Measurements from ENCODE around the gene ARHGAP18.

GRCh38 chr6:129686941-129687627, 22.9 kb downstream of the ARHGAP18 start:
- TF ChIP-seq CTCF (IDR thresholded peaks at IDR 0.05) (no peak), POLR2A (IDR thresholded peaks at IDR 0.05) (no peak)
